T-helper 22 cell (primary cell): ENCODE data around the gene KLK15.

Experiments used
- DNase-seq: peaks from one replicate; pipeline ENCODE4 v3.0.0-alpha.2; 2020; ENCODE audit warnings: low read depth

KLK15 gene, protein sequence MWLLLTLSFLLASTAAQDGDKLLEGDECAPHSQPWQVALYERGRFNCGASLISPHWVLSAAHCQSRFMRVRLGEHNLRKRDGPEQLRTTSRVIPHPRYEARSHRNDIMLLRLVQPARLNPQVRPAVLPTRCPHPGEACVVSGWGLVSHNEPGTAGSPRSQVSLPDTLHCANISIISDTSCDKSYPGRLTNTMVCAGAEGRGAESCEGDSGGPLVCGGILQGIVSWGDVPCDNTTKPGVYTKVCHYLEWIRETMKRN

DNA sequence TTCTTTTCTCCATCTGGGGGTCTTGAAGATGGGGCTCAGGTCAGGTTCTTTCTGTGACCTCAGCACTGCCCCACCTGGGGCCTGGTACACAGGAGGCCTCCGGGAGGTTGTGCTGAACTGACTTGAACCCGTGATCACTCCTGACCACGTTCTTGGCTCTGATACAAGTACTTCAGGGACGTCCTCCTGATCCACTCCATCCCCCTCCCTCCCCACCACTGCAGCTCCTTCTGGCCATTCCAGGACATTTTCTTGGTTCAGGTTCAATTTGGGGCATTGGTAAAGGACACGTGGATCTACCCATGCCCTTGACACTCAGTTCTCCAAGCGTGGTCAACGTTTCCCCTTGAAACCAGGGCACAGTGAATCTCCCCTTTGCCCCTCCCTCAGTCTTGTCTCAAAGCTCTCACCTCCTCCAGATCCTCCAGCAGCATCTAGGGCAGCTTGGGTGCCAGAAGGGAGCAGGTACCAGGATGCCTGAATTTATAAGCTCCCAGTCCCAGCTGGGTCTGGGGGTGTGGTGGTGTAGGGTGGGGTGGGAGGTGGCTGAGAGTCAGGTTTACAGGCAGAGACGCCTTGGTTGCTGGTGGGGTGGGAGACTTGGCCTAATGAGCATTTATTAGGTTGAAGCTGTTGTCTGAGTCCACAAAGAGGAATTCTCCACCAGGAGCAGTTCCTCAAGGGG lies at the start of gene KLK15:
KLK15 (minus strand) TSS at position 458 of the 685 bp plus-strand sequence. CDS start 2,082 bp downstream, outside the sequence.
- no peak for DNase-seq

DNA sequence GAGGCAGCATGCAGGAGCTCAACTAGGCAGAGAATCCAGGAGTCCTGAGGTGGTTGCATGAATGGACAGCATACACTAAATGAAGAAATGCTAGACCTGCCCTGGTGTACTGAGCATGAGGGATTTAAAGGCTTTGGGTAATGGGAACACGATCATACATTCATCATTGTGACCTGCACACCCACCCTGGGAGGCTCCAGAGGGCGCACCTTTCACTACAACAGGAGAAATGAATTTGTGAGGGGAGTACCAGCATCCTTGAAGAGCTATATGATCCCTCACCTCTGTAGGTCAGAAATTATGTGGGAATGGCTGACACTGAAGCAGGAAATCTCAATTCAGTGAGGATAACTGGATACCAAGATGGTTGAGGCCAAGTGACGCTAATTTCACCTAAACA lies 48.8 kb upstream of the KLK15 start:
- no peak for DNase-seq

DNA sequence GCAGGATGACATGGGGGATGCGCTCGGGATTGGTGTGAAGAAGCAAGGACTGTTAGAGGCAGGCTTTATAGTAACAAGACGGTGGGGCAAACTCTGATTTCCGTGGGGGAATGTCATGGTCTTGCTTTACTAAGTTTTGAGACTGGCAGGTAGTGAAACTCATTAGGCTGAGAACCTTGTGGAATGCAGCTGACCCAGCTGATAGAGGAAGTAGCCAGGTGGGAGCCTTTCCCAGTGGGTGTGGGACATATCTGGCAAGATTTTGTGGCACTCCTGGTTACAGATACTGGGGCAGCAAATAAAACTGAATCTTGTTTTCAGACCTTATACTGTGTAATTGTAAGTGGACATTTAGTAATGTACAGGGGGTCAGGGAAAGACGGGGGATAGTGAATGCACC lies 46.9 kb upstream of the KLK15 start:
- no peak for DNase-seq

DNA sequence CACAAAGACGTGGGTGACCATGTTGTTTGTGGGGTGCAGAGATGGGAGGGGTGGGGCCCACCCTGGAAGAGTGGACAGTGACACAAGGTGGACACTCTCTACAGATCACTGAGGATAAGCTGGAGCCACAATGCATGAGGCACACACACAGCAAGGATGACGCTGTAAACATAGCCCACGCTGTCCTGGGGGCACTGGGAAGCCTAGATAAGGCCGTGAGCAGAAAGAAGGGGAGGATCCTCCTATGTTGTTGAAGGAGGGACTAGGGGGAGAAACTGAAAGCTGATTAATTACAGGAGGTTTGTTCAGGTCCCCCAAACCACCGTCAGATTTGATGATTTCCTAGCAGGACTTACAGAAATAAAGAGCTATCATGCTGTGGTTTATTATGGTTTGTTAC lies 45.5 kb upstream of the KLK15 start:
- no peak for DNase-seq

DNA sequence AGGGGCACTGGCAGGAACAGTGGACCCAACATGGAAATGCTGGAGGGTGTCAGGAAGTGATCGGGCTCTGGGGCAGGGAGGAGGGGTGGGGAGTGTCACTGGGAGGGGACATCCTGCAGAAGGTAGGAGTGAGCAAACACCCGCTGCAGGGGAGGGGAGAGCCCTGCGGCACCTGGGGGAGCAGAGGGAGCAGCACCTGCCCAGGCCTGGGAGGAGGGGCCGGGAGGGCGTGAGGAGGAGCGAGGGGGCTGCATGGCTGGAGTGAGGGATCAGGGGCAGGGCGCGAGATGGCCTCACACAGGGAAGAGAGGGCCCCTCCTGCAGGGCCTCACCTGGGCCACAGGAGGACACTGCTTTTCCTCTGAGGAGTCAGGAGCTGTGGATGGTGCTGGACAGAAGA lies 44.0 kb upstream of the KLK15 start:
- no peak for DNase-seq

DNA sequence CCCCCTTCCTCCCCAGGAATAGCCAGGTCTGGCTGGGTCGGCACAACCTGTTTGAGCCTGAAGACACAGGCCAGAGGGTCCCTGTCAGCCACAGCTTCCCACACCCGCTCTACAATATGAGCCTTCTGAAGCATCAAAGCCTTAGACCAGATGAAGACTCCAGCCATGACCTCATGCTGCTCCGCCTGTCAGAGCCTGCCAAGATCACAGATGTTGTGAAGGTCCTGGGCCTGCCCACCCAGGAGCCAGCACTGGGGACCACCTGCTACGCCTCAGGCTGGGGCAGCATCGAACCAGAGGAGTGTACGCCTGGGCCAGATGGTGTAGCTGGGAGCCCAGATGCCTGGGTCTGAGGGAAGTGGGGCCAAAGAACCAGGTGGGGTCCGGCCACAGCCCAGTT lies 43.1 kb upstream of the KLK15 start:
- no peak for DNase-seq

DNA sequence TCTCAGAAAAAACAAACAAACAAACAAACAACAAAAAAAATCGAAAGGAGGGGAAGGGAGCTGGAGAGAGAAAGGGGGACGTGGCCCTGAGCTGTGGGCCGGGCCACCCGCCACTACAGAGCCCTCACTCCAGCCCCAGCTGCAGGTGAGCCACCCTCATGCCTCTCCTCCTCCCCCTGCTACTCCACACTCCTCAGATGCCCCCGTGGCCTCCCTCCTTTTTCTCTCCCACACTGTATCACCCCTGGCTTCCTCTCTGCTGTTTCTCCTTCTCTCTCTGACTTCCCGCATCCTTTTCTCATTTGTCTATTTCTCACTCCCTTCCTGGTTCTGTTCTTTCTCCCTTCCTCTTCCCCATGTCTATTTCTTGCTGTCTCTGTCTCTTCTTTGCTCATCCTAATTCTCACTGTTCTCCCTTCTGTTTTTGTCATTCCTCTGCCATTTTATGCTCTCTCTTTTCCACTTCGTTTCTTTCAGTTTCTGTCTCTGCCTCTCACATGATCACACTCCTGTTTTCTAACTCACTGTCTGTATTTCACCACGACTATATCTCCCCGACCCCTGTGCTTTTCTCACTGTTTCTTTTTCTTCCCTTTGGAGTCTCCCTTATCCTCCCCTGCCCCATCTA lies 42.5 kb upstream of the KLK15 start:
- no peak for DNase-seq

DNA sequence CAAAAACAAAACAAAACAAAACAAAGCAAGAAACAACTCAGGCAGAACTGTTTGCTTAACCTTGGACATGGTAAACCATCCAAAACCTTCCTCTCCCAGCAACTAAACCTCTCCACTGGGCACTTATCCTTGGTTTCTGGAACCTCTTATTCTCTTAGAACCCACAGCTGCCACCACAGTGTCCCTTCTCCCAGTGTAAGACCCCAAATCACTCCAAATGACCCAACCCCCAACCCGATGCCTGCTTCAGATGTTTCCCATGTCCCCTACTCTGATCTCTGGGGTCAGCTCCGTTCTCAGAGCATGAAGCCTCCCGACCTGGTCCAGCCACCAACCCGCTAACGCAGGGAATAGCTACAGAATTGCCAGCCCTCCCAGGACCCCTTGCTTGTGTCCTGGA lies 40.8 kb upstream of the KLK15 start:
- no peak for DNase-seq

DNA sequence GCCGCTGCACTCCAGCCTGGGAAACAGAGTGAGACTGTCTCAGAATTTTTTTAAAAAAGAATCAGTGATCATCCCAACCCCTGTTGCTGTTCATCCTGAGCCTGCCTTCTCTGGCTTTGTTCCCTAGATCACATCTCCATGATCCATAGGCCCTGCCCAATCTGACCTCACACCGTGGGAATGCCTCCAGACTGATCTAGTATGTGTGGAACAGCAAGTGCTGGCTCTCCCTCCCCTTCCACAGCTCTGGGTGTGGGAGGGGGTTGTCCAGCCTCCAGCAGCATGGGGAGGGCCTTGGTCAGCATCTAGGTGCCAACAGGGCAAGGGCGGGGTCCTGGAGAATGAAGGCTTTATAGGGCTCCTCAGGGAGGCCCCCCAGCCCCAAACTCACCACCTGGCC lies 39.7 kb upstream of the KLK15 start, which contains the start of gene KLK2:
KLK2 (plus strand) TSS at position 384 of the 400 bp plus-strand sequence. CDS start 35 bp downstream, outside the sequence.
- DNase-seq: no peak

DNA sequence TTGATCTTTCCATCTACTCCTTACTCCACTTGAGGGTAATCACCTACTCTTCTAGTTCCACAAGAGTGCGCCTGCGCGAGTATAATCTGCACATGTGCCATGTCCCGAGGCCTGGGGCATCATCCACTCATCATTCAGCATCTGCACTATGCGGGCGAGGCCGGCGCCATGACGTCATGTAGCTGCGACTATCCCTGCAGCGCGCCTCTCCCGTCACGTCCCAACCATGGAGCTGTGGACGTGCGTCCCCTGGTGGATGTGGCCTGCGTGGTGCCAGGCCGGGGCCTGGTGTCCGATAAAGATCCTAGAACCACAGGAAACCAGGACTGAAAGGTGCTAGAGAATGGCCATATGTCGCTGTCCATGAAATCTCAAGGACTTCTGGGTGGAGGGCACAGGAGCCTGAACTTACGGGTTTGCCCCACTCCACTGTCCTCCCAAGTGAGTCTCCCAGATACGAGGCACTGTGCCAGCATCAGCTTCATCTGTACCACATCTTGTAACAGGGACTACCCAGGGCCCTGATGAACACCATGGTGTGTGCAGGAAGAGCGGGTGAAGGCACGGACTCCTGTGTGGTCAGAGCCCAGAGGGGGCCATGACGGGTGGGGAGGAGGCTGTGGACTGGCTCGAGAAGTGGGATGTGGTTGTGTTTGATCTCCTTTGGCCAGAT lies 37.2 kb upstream of the KLK15 start:
- no peak for DNase-seq

DNA sequence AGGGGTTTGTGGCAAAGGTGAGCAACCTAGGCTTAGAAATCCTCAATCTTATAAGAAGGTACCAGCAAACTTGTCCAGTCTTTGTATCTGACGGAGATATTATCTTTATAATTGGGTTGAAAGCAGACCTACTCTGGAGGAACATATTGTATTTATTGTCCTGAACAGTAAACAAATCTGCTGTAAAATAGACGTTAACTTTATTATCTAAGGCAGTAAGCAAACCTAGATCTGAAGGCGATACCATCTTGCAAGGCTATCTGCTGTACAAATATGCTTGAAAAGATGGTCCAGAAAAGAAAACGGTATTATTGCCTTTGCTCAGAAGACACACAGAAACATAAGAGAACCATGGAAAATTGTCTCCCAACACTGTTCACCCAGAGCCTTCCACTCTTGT lies 36.1 kb upstream of the KLK15 start:
- no peak for DNase-seq

DNA sequence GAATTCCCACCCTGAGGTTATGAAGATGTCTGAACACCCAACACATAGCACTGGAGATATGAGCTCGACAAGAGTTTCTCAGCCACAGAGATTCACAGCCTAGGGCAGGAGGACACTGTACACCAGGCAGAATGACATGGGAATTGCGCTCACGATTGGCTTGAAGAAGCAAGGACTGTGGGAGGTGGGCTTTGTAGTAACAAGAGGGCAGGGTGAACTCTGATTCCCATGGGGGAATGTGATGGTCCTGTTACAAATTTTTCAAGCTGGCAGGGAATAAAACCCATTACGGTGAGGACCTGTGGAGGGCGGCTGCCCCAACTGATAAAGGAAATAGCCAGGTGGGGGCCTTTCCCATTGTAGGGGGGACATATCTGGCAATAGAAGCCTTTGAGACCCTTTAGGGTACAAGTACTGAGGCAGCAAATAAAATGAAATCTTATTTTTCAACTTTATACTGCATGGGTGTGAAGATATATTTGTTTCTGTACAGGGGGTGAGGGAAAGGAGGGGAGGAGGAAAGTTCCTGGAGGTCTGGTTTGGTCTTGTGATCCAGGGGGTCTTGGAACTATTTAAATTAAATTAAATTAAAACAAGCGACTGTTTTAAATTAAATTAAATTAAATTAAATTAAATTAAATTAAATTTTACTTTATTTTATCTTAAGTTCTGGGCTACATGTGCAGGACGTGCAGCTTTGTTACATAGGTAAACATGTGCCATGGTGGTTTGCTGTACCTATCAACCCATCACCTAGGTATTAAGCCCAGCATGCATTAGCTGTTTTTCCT lies 28.3 kb upstream of the KLK15 start:
- DNase-seq: no peak

DNA sequence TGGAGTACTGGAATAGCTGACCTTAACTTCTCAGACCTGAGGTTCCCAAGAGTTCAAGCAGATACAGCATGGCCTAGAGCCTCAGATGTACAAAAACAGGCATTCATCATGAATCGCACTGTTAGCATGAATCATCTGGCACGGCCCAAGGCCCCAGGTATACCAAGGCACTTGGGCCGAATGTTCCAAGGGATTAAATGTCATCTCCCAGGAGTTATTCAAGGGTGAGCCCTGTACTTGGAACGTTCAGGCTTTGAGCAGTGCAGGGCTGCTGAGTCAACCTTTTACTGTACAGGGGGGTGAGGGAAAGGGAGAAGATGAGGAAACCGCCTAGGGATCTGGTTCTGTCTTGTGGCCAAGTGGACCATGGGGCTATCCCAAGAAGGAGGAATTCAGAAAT lies 27.6 kb upstream of the KLK15 start:
- DNase-seq: no peak

DNA sequence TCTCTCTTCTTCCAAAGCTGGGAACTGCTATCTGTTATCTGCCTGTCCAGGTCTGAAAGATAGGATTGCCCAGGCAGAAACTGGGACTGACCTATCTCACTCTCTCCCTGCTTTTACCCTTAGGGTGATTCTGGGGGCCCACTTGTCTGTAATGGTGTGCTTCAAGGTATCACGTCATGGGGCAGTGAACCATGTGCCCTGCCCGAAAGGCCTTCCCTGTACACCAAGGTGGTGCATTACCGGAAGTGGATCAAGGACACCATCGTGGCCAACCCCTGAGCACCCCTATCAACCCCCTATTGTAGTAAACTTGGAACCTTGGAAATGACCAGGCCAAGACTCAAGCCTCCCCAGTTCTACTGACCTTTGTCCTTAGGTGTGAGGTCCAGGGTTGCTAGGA lies 26.5 kb upstream of the KLK15 start:
- DNase-seq: no peak

DNA sequence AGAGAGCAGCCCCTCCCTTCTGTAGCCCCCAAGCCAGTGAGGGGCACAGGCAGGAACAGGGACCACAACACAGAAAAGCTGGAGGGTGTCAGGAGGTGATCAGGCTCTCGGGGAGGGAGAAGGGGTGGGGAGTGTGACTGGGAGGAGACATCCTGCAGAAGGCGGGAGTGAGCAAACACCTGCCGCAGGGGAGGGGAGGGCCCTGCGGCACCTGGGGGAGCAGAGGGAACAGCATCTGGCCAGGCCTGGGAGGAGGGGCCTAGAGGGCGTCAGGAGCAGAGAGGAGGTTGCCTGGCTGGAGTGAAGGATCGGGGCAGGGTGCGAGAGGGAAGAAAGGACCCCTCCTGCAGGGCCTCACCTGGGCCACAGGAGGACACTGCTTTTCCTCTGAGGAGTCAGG lies 25.5 kb upstream of the KLK15 start:
- no peak for DNase-seq

DNA sequence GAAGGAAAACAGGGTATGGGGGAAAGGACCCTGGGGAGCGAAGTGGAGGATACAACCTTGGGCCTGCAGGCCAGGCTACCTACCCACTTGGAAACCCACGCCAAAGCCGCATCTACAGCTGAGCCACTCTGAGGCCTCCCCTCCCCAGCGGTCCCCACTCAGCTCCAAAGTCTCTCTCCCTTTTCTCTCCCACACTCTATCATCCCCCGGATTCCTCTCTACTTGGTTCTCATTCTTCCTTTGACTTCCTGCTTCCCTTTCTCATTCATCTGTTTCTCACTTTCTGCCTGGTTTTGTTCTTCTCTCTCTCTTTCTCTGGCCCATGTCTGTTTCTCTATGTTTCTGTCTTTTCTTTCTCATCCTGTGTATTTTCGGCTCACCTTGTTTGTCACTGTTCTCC lies 24.0 kb upstream of the KLK15 start:
- DNase-seq: no peak

DNA sequence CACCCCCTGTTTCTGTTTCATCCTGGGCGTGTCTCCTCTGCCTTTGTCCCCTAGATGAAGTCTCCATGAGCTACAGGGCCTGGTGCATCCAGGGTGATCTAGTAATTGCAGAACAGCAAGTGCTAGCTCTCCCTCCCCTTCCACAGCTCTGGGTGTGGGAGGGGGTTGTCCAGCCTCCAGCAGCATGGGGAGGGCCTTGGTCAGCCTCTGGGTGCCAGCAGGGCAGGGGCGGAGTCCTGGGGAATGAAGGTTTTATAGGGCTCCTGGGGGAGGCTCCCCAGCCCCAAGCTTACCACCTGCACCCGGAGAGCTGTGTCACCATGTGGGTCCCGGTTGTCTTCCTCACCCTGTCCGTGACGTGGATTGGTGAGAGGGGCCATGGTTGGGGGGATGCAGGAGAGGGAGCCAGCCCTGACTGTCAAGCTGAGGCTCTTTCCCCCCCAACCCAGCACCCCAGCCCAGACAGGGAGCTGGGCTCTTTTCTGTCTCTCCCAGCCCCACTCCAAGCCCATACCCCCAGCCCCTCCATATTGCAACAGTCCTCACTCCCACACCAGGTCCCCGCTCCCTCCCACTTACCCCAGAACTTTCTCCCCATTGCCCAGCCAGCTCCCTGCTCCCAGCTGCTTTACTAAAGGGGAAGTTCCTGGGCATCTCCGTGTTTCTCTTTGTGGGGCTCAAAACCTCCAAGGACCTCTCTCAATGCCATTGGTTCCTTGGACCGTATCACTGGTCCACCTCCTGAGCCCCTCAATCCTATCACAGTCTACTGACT lies 21.4 kb upstream of the KLK15 start, which contains the start of gene KLK3:
KLK3 (plus strand) TSS at position 280 of the 775 bp plus-strand sequence; CDS start at position 321, 41 bp downstream.
- DNase-seq: no peak

DNA sequence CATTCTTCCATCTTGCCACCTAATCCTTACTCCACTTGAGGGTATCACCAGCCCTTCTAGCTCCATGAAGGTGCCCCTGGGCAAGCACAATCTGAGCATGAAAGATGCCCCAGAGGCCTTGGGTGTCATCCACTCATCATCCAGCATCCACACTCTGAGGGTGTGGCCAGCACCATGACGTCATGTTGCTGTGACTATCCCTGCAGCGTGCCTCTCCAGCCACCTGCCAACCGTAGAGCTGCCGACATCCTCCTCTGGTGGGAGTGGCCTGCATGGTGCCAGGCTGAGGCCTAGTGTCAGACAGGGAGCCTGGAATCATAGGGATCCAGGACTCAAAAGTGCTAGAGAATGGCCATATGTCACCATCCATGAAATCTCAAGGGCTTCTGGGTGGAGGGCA lies 18.2 kb upstream of the KLK15 start:
- DNase-seq: no peak

DNA sequence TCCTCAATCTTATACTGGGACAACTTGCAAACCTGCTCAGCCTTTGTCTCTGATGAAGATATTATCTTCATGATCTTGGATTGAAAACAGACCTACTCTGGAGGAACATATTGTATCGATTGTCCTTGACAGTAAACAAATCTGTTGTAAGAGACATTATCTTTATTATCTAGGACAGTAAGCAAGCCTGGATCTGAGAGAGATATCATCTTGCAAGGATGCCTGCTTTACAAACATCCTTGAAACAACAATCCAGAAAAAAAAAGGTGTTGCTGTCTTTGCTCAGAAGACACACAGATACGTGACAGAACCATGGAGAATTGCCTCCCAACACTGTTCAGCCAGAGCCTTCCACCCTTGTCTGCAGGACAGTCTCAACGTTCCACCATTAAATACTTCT lies 17.4 kb upstream of the KLK15 start:
- no peak for DNase-seq

DNA sequence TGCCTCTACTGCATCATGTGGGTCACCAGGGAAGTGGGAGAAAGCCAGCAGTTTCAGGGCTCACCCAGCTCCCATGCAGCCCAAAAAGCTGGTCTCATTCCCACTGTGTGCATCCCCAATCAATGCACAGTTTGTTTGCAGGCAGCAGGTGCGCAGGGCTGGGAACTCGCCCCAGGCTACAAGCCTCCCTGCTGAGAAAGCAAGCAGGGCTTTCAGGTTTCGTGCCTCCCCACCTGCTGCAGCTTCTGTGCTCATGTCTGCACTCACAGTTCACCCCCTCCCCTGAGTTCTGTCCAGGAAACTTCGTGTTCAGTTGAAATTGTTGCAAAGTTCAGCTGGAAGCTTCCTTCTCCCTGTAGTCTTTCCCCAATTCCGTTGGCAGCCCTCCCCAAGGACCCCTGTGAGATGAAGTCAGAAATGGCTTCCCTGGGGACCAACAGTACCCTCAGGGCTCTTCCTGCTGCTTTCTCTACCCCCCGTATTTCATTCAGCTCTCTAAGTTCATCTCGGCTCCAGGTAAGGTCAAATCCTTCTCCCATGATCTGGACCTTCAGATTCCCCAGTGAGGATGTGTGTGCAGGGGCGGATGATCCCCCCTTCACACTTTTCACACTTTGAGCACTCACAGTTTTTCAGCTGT lies 11.0 kb upstream of the KLK15 start:
- DNase-seq: no peak
